Spleen (tissue), 7 donors: ENCODE data around the gene GPAT3.

ENCODE experiments used
- CTCF ChIP-seq, 11 experiments: fragments of 200-600 bp in 7 of 11; fragments of 450-650 bp in 4 of 11; sonication (generic) in 4 of 11; IDR thresholded peaks in 8 of 11; conservative IDR thresholded peaks in 3 of 11; 1 replicate in 7 of 11; 2 replicates in 4 of 11; pipeline versions ENCODE4 v1.4.0 to v1.8.0; 2016 to 2021; ENCODE audit warnings: antibody characterized with exemption in 11 of 11, inconsistent platforms in 4 of 11, mild to moderate bottlenecking in 1 of 11
- POLR2A ChIP-seq, 3 donors: fragments of 450-650 bp; IDR thresholded peaks; one replicate each; pipeline ENCODE4 v1.5.1; 2017; ENCODE audit warnings: antibody characterized with exemption in 3 of 3, mild to moderate bottlenecking in 1 of 3
- POLR2AphosphoS5 ChIP-seq, 3 donors: sonication (generic); formaldehyde crosslinking; IDR thresholded peaks; one replicate each; pipeline ENCODE4 v1.5.1; 2017; ENCODE audit warnings: antibody characterized with exemption in 3 of 3
- donor health status: DM: no; HTN: no; CAD: no; lungs with moderate emphysema.
- donor health status: DM: no; HTN: no; CAD: no.
- donor health status: DM: no; HTN: no; CAD: no.

DNA sequence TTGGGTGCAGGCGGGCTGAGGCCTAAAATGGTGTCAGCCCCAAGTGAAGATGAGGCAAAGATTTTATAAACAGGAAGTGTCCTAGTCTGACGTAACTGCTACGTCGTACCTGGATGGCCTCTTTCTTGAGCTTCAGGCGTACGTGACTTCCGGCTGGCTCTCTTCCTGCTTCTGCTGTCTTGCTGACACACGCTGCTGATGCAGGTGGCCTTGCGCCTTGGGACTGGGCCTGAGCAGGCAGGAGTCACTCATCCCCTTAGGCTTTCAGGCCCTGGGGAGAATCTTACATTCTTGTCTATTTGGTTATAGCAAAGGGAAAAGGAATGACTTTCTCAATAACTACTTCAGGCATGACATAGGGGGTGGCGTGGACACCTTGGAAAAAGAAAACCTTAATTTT is 30.9 kb upstream of the GPAT3 start:
- TF ChIP-seq CTCF (IDR thresholded peaks at IDR 0.05 in 8 of 11, conservative IDR thresholded peaks at IDR 0.05 in 3 of 11), result no peak
- no peak for TF ChIP-seq POLR2A (IDR thresholded peaks at IDR 0.05)
- TF ChIP-seq POLR2AphosphoS5 (IDR thresholded peaks at IDR 0.05), result no peak
